Muscle layer of duodenum (tissue), 2 donors: ENCODE data around the gene RIC1.

ENCODE experiments used
- H3K27ac ChIP-seq: one replicate; pipeline ENCODE4 v1.7.0; 2013; ENCODE audit warnings: mild to moderate bottlenecking, low read length
- H3K27me3 ChIP-seq: one replicate; pipeline ENCODE4 v1.7.0; 2013; ENCODE audit warnings: low read depth, mild to moderate bottlenecking, control low read depth, low read length
- H3K36me3 ChIP-seq, 2 donors: one replicate each; pipeline ENCODE4 v1.7.0; 2013; ENCODE audit warnings: low read length in 2 of 2, control low read depth in 1 of 2, mild to moderate bottlenecking in 1 of 2; ENCODE audit not compliant: insufficient read depth in 2 of 2, control insufficient read depth in 1 of 2
- H3K4me1 ChIP-seq, 2 donors: one replicate each; pipeline ENCODE4 v1.7.0; 2013; ENCODE audit warnings: low read length in 2 of 2, mild to moderate bottlenecking in 2 of 2, control low read depth in 1 of 2, moderate library complexity in 1 of 2; ENCODE audit not compliant: insufficient read depth in 2 of 2, control insufficient read depth in 1 of 2
- H3K4me3 ChIP-seq, 2 donors: one replicate each; pipeline ENCODE4 v1.7.0; 2013; ENCODE audit warnings: low read length in 2 of 2, low read depth in 1 of 2, mild to moderate bottlenecking in 1 of 2
- H3K9me3 ChIP-seq, 2 donors: one replicate each; pipeline ENCODE4 v1.7.0; 2013; ENCODE audit warnings: low read length in 2 of 2, control low read depth in 1 of 2, mild to moderate bottlenecking in 1 of 2; ENCODE audit not compliant: control insufficient read depth in 1 of 2
- donor health status: healthy.

RIC1 gene

DNA sequence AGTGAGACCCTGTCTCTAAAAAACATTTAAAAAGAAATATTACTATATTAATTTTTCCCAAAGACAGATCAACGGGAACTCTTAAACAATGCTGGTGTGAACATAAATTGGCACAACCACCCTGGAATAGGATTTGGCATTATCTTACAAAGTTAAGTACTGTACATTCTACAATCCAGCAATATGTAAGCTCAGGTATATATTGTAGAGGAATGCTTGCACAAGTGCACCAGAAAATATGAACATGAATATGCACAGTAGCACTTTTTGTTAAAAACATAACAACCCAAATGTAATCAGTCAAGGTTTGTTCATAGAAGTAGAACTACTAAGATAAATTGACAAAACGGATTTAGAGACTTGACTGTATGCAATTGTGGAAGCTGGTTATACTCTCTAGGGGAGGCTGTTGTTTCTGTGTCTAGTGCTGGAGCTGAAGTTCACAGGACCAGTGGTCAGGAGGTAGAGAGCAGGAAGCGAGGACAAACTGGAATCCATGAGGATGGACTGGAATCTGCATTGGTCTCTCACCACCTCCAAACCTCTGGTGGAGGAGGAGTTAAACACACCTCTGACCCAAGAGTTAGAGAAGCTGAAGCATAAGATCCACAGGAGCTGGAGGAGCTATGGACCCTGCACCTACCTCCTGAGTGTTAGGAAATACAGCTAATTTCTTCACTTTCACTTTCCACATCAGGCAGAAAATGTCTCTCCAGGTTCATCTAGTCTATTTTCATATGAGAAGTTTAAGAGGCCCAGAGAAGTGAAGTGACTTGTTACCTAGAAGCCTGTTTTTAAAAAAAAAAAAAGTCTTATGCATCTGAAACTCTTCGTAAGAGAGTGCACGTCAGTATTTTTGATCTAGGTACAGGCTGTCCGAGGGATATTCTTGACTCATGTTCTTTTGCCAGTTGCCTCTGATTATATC, 20.3 kb upstream of the RIC1 start:
- H3K27me3 ChIP-seq: no peaks in the 10 kb centered on the region
- H3K27ac ChIP-seq: peak overlapping the region; percentile 73
- H3K4me3 ChIP-seq: peak overlapping the region; percentile 50 to 70
- H3K4me1 ChIP-seq: no peaks in the 10 kb centered on the region
- no peaks in the 10 kb centered on the region for H3K36me3 ChIP-seq
- H3K9me3 ChIP-seq: no peaks in the 10 kb centered on the region

DNA sequence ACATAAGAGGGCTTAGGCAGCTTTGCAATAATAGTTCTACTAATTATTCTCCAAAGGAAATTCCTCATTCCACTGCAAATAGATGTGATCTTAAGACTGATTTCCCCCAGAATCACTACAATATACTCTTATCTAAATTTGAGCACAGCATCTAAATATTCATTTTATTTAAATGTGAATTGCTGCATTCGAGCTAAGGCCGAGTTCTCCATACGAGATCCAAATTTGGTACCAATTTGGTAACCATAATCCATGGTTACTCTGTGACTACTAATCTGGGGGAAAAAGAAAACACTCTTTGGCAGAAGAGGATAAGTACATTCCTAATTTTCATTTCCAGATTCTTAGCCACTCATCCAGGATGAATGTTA, 19.7 kb upstream of the RIC1 start:
- H3K27me3 ChIP-seq: no peaks in the 10 kb centered on the region
- H3K4me3 ChIP-seq: peak overlapping the region; percentile 50 to 70
- H3K9me3 ChIP-seq: no peaks in the 10 kb centered on the region
- H3K4me1 ChIP-seq: no peaks in the 10 kb centered on the region
- H3K36me3 ChIP-seq: no peaks in the 10 kb centered on the region
- peak overlapping the region; percentile 73 for H3K27ac ChIP-seq

DNA sequence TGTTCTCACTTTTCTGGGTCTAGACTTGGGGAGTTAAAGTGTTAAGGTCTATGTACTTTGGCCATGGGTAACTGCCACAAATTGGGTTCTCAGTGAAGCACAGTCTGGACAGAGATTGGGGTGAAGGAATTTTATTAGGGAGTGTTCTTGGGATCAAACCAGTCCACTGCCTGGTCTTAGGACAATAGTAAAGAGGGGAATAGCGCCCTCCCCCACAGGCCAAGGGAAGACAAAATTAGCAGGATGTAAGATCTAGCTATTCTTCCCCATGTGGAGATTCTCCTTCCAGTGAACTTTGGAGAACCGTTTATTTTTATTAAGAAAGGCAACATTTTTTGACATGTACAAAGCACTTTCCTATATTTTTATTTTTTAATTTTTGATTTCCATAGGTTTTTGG, 18.4 kb upstream of the RIC1 start:
- no peaks in the 10 kb centered on the region for H3K9me3 ChIP-seq
- H3K4me1 ChIP-seq: no peaks in the 10 kb centered on the region
- H3K27me3 ChIP-seq: no peaks in the 10 kb centered on the region
- no peaks in the 10 kb centered on the region for H3K36me3 ChIP-seq
- H3K27ac ChIP-seq: no peak overlapping the region
- H3K4me3 ChIP-seq: no peak overlapping the region

DNA sequence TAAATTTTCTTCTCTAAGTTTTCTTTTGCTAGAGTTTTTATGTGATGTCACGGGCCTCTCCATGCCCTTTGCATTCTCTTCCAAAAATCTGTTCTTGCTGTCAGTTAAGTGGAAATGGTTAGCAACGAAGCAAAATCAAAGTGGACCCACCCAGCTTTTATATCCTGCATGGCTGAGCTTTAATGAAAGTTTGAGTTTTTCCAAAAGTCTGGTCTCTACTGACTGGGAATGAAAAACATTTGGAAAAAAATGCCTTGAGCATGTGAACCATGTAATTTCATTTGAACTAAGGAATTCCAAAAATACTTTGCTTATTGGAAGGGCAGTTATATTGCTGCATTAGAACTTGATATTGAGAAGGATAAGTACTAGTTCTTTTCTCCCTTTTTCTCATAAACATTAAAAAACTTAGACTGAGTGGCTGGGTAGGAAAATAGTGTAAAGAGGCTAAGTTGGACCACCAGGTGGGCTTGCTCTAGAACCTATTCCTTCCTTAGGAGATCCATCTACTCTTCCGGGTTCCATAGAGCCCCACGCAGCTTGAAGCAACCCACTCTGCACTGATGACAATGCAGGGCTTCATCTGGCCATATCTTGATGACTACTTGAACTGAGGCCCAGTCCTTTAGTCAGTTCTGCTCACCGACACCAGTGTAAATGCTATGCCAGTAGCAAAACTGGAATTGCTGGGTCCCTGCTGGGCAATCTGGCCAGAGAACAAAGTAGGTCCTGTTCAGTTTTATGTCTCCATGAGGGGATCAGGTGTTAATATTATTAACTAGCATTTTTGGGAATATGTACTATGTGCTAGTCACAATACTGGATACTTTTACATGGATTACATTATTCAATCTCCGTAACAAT, 17.4 kb upstream of the RIC1 start:
- Histone ChIP-seq H3K27ac (no peak overlapping the region), H3K4me1 (no peaks in the 10 kb centered on the region), H3K27me3 (no peaks in the 10 kb centered on the region), H3K36me3 (no peaks in the 10 kb centered on the region), H3K4me3 (no peak overlapping the region), H3K9me3 (no peaks in the 10 kb centered on the region)

DNA sequence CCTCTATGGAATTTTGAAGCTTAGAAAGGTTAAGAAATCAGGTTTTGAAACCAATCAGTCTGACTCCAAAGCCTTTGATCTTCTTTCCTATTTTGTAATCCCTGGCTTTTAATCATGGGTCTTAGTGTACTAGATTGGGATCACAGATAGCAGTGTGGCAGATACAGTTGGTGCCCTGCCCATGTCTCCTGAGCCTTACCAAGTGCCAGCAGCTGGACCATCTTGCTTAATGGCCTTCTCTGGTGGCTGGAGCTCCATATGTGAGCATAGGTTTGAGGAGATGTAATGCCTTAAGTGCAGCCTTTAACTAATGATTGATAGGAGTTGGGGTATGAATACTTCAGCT, 16.7 kb upstream of the RIC1 start:
- no peaks in the 10 kb centered on the region for H3K4me1 ChIP-seq
- no peaks in the 10 kb centered on the region for H3K36me3 ChIP-seq
- H3K27ac ChIP-seq: no peak overlapping the region
- no peaks in the 10 kb centered on the region for H3K27me3 ChIP-seq
- no peaks in the 10 kb centered on the region for H3K9me3 ChIP-seq
- H3K4me3 ChIP-seq: no peak overlapping the region

DNA sequence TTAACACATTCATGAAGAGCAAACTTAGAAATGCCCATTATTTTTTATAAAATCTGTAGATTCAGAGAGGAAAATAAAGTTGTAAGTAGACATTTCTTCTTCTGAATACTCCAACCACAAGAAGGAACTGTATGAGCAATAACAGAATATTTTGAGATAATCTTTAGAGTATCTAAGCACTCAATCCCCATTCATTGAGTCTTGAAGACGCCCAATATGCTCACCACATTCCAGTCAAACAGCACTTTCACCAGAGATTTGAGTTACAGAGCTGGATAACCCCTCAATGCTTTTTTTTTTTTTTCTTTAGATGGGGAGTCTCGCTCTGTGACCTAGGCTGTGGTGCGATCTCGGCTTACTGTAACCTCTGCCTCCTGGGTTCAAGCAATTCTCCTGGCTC, 14.7 kb upstream of the RIC1 start:
- Histone ChIP-seq H3K4me3 (no peak overlapping the region), H3K27me3 (no peaks in the 10 kb centered on the region), H3K4me1 (no peaks in the 10 kb centered on the region), H3K27ac (no peak overlapping the region), H3K9me3 (no peaks in the 10 kb centered on the region), H3K36me3 (no peaks in the 10 kb centered on the region)

DNA sequence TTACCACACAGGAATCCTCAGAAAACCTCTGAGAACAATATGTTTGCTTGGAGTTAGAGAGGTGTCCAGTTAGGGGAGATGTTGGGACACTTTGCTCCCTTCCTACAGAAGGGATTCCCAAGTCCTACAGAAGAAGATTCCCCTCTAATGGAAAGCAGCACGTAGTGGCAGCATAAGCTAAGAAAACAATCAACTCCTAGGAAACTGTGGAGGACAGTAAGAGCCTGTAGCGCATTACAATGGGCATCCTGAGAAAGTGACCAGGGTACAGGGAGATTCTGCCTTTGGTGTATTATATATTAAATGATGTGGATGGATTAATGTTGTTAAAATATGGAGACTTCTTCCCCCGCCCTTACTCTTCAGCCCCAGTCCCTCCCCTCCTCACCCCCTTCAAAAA, 13.9 kb upstream of the RIC1 start:
- Histone ChIP-seq H3K4me3 (no peak overlapping the region), H3K27ac (no peak overlapping the region)

DNA sequence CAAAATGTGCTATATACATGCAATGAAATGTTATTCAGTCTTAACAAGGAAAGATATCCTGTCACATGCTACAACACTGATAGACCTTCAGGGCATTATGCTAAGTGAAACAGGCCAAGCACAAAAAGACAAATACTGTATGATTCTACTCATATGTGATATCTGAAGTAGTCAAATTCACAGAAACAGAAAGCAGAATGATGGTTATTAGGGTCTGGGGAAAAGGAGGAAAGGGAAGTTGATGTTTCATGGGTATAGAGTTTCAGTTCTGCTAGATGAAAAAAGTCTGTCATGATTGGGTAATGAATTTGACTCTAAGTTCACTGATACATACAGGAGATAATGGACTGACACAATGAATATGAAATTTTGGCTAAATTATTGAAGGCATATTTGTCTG, 11.2 kb upstream of the RIC1 start:
- Histone ChIP-seq H3K27me3 (no peaks in the 10 kb centered on the region), H3K4me1 (peaks cover 4 to 5% of the 10 kb centered on the region in 2 donors), H3K36me3 (no peaks in the 10 kb centered on the region), H3K4me3 (no peak overlapping the region), H3K9me3 (no peaks in the 10 kb centered on the region), H3K27ac (no peak overlapping the region)

More for the DNA sequence above, 13.9 kb upstream of the RIC1 start:
- no peaks in the 10 kb centered on the region for H3K27me3 ChIP-seq
- no peaks in the 10 kb centered on the region for H3K36me3 ChIP-seq
- H3K4me1 ChIP-seq: no peaks in the 10 kb centered on the region
- no peaks in the 10 kb centered on the region for H3K9me3 ChIP-seq

DNA sequence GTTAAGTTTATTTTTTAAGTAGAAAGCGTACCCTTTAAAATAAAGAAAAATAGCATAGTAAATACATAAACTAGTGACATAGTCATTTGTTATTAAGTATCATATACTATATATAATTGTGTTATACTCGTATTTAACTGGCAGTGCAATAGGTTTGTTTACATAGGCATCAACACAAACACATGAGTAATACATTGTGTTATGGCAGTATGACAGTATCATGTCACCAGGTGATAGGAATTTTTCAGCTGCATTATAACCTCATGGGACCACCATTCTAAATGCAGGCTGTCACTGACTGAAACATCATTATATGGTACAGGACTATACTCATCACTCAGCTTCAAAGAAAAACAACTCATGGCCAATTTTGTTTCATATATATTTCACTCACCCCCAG, 8.4 kb upstream of the RIC1 start:
- no peaks in the 10 kb centered on the region for H3K36me3 ChIP-seq
- no peak overlapping the region for H3K27ac ChIP-seq
- no peaks in the 10 kb centered on the region for H3K9me3 ChIP-seq
- no peaks in the 10 kb centered on the region for H3K27me3 ChIP-seq
- peaks cover 4 to 5% of the 10 kb centered on the region in 2 donors for H3K4me1 ChIP-seq
- no peak overlapping the region for H3K4me3 ChIP-seq

DNA sequence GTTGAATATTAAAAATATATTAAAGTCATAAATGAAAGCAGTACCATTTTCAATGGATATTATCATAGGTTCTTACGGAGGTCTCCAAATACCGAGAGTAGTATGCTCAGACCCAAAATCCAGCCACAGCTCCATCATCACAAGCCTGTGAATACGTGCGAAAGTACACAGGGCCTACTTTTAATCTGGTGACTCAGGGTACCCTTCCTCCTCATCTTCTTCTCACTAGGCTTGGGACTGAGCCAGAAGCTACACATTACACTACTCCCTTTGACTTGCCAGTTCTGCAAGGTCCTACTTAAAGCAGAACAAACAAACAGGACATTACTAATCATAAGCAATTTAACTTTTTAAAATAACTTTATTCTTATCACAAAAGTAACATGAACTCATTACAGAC, 7.6 kb upstream of the RIC1 start:
- Histone ChIP-seq H3K4me3 (no peak overlapping the region), H3K27ac (no peak overlapping the region), H3K27me3 (no peaks in the 10 kb centered on the region), H3K4me1 (peaks cover 4 to 10% of the 10 kb centered on the region in 2 donors), H3K9me3 (no peaks in the 10 kb centered on the region), H3K36me3 (no peaks in the 10 kb centered on the region)

DNA sequence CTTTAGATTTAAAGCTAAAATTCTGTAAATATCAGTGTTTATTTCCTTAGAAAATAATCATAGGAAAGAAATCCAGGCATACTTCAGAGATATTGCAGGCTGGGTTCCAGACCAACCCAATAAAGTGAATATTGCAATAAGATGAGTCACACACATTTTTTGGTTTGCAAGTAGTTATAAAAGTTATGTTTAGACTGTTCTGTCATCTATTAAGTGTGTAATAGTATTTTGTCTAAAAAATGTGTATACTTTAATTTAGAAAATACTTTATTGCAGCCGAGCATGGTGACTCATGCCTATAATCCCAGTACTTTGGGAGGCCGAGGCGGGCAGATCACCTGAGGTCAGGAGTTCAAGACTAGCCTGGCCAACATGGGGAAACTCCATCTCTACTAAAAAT, 6.9 kb upstream of the RIC1 start:
- no peak overlapping the region for H3K27ac ChIP-seq
- H3K4me3 ChIP-seq: no peak overlapping the region
- H3K27me3 ChIP-seq: no peaks in the 10 kb centered on the region
- peaks cover 8 to 15% of the 10 kb centered on the region in 2 donors for H3K4me1 ChIP-seq
- no peaks in the 10 kb centered on the region for H3K36me3 ChIP-seq
- H3K9me3 ChIP-seq: no peaks in the 10 kb centered on the region
